NB4 (cell line): ENCODE measurements around the gene ZXDC.

Experiments used
- DNase-seq: peaks from one replicate; pipeline ENCODE4 v3.0.0; 2010; ENCODE audit warnings: low read depth
- H3K4me3 ChIP-seq: one replicate; pipeline ENCODE4 v1.5.1; 2011; ENCODE audit warnings: mild to moderate bottlenecking, low read depth, low read length, moderate library complexity
- MYC ChIP-seq: IDR thresholded peaks from 2 replicates; pipeline ENCODE4 v1.6.1; 2011; ENCODE audit warnings: low read depth, low read length
- POLR2A ChIP-seq: IDR thresholded peaks from 2 replicates; pipeline ENCODE4 v1.6.1; 2011; ENCODE audit warnings: mild to moderate bottlenecking; ENCODE audit not compliant: insufficient read length; ENCODE audit errors: extremely low read depth
- TF ChIP-seq, protein P1 (sequence below): IDR thresholded peaks from 2 replicates; pipeline ENCODE4 v1.6.1; 2011; ENCODE audit warnings: low read depth, low read length
- TF ChIP-seq, protein P2 (sequence below): IDR thresholded peaks from one replicate; pipeline ENCODE4 v1.5.1; 2012; ENCODE audit warnings: low read depth, low read length

Gene ZXDC

DNA sequence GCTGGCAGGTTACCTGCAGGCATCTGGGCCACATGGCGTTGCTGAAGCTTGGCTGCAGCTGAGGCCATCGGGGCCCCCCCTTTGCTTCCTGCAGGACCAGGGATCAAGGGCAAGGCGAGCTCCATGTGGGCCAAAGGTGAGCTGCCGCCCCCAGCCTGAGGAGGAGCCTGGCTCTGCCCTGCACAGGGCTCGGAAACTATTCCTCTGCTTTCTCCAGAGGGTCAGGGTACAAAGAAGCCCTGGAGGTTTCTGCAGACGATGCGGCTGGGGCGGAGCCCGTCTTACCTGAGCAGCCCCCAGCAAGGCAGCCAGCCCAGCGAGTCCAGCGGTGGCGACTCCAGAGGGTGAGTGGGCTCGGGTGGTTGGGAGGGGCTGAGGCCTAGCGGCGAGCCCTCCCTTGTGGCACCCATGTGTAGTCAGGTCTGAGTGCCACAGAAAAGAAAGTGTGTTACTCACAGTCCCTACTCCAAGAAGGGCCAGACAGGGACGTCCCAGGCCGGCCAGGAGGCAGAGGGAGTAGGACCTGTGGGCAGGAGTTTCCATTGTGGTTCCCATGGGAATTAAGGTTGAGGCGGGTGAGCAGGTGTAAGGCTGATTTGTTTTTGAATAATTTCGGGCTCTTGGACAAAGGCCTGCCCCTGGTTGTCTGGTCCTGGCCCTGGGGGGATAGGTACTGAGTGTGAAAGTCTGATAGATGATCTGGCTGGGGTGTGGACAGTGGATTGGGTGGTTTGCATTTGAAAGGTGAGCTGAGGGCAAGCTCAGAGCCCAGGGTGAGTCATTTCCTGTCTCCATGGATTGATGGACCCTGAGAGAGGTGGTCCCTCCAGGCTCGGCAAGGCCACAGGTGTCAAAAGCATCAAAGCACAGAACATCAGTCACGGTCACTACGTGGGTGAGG lies 55.6 kb downstream of the ZXDC start:
- TF ChIP-seq, protein P1, sequence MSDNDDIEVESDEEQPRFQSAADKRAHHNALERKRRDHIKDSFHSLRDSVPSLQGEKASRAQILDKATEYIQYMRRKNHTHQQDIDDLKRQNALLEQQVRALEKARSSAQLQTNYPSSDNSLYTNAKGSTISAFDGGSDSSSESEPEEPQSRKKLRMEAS = no peak
- TF ChIP-seq, protein P2, sequence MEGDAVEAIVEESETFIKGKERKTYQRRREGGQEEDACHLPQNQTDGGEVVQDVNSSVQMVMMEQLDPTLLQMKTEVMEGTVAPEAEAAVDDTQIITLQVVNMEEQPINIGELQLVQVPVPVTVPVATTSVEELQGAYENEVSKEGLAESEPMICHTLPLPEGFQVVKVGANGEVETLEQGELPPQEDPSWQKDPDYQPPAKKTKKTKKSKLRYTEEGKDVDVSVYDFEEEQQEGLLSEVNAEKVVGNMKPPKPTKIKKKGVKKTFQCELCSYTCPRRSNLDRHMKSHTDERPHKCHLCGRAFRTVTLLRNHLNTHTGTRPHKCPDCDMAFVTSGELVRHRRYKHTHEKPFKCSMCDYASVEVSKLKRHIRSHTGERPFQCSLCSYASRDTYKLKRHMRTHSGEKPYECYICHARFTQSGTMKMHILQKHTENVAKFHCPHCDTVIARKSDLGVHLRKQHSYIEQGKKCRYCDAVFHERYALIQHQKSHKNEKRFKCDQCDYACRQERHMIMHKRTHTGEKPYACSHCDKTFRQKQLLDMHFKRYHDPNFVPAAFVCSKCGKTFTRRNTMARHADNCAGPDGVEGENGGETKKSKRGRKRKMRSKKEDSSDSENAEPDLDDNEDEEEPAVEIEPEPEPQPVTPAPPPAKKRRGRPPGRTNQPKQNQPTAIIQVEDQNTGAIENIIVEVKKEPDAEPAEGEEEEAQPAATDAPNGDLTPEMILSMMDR = no peak
- TF ChIP-seq POLR2A (no peak), MYC (no peak)
- no peak overlapping the region for H3K4me3 ChIP-seq
- DNase-seq = no peak

DNA sequence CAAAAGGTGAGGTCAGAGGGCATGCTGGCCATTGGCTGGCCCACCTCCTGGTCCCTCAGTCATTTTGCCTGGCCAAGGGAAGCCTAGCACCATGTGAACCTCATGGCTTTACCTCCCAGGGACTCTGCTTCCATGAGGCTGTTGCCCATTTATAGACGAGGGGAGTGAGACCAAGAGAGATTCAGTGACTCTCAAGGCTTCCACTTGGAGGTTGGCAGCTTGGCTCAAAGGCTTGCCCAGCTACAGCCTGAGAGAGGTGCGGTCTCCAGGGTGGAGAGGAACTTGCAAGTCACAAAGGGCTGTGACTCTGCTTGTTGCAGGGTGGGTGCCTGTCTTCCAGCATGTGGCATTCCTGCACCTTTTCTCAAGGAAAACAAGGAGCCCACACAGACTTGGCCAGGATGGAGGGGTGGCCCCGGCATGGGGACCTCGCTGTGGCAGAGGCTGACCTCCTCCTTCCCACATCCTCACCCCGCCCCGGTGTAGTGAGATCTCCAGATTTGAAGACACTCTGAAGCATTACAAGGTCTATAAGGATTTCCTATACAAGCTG lies 56.5 kb downstream of the ZXDC start:
- DNase-seq = peak; percentile 13
- no peak overlapping the region for H3K4me3 ChIP-seq
- TF ChIP-seq, protein P2 = no peak
- TF ChIP-seq MYC = no peak
- TF ChIP-seq, protein P1 = no peak
- TF ChIP-seq POLR2A = no peak

DNA sequence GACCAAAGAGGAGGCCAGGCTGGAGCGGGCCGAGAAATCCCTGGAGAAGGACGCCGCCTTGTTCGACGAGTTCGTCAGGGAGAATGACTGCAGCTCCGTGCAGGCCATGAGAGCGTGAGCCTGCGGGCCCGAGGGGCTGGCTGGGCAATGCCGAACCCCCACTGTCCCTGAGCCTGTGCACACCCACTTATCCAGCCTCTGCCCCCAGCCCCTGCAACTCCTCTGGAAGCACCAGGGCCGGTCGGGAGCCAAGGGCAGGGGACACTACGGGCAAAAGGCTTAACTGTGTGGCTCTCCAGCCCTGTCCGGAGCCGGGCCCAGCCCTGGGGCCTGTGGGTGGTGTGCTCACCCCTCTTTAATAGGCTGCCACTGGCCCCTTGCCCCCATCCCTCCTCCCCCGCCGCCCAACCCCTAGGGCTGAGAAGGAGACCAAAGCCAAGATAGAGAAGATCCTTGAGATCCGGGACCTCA lies 57.0 kb downstream of the ZXDC start:
- DNase-seq = no peak
- no peak overlapping the region for H3K4me3 ChIP-seq
- TF ChIP-seq MYC (no peak), POLR2A (no peak)
- TF ChIP-seq, protein P1 = no peak
- TF ChIP-seq, protein P2 = no peak

DNA sequence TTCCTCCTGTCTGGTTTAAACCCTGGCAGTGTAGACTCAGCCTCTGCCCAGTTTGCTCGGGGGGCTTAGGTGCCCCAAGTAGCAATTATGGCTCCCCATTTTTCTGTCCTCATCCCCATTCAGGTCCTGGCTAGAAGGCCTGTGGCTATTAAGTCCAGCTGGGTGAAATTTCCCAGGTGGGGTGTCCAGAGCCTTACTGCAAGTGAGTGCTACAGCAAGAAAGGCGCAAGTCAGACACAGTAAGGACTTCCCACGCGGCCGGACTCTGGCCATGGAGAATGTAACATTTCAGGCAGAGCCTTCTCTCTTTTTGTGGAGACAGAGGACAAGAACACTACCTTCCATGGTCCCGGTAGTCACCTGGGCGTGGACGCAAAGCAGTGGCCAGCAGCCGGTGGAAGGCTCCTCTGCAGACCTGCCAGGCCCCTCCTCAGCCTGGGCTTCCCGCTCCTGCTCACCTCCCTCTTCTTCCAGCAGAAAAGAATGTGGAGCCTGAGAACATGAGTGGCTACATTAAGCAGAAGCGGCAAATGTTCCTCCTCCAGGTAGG lies 57.6 kb downstream of the ZXDC start:
- DNase-seq = no peak
- no peak for TF ChIP-seq MYC
- TF ChIP-seq, protein P2 = no peak
- TF ChIP-seq POLR2A = no peak
- TF ChIP-seq, protein P1 = no peak
- H3K4me3 ChIP-seq = no peak overlapping the region

DNA sequence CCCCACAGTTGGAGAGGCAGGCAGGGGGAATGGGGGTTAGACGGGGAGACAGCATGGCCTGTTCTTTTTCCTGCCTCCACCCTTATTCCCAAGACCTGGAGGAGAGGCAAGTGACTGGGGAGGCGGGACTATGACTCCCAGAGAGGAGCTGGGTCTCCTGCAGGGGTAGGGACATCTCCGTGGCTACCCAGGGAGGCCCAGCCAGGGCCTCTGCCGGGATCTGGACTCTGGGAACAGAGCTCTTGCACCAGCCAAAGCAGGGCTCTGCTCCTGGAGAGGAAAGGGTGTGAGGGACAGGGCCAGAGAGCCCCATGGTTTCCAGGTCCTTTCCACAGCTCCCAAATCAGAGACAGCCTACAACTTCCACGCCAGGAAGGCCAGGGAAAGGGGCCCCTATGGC lies 58.2 kb downstream of the ZXDC start:
- no peak for DNase-seq
- no peak overlapping the region for H3K4me3 ChIP-seq
- TF ChIP-seq, protein P1 = no peak
- TF ChIP-seq MYC (no peak), POLR2A (no peak)
- TF ChIP-seq, protein P2 = no peak
